Fibroblast of skin of right biceps (primary cell): Measurements from ENCODE around the gene C4orf36.
A peak's percentile ranks its signal among the peaks of the same experiment; 100 is the strongest.

ENCODE experiments used
- DNase-seq: peaks from one replicate; pipeline ENCODE4 v3.0.0-alpha.2; 2013

The C4orf36 gene

GRCh38 chr4:86891762-86892635 lies at the start of gene C4orf36:
TSS of gene C4orf36 (minus strand) at chr4:86892422. CDS start at chr4:86891520, 902 bp downstream.
- DNase-seq, result peak; percentile 63

GRCh38 chr4:86940920-86941460 lies 48.8 kb upstream of the C4orf36 start:
- no peak for DNase-seq

- DNase-seq, result no peak
Measured at GRCh38 chr4:86939729-86940575, 47.7 kb upstream of the C4orf36 start.

- no peak for DNase-seq
Measured at GRCh38 chr4:86938771-86939520, 46.7 kb upstream of the C4orf36 start.

GRCh38 chr4:86935853-86936733 lies 43.9 kb upstream of the C4orf36 start:
- peak; percentile 66 for DNase-seq

- DNase-seq, result no peak
Measured at GRCh38 chr4:86935566-86935852, 43.3 kb upstream of the C4orf36 start.

- DNase-seq, result peak; percentile 92
Measured at GRCh38 chr4:86934771-86935565, 42.7 kb upstream of the C4orf36 start, which contains the start of gene AFF1. TSS of gene AFF1 (plus strand) at chr4:86935011. CDS start at chr4:86948534, 13,523 bp downstream.

- DNase-seq, result no peak
Measured at GRCh38 chr4:86934147-86934770, 42.0 kb upstream of the C4orf36 start.

GRCh38 chr4:86928400-86929255 lies 36.4 kb upstream of the C4orf36 start:
- DNase-seq, result no peak

GRCh38 chr4:86927843-86928395 lies 35.7 kb upstream of the C4orf36 start:
- DNase-seq, result peak; percentile 96

GRCh38 chr4:86926435-86927086 lies 34.3 kb upstream of the C4orf36 start:
- peak; percentile 29 for DNase-seq

- DNase-seq, result peak; percentile 95
Measured at GRCh38 chr4:86924811-86925210, 32.6 kb upstream of the C4orf36 start.

GRCh38 chr4:86921608-86922252 lies 29.5 kb upstream of the C4orf36 start:
- no peak for DNase-seq

- no peak for DNase-seq
Measured at GRCh38 chr4:86919561-86920223, 27.5 kb upstream of the C4orf36 start.

GRCh38 chr4:86918539-86919072 lies 26.4 kb upstream of the C4orf36 start:
- peak; percentile 76 for DNase-seq

- DNase-seq, result no peak
Measured at GRCh38 chr4:86917212-86918039, 25.2 kb upstream of the C4orf36 start.
